Tibial nerve (tissue), 4 donors: Measurements from ENCODE around the gene PSKH1. TPM values are rescaled to one million over a fixed set of nuclear protein-coding genes. Genes with fewer than 3 reads are reported as not detected.

Experiments
- DNase-seq, 2 donors: peaks; one replicate each; pipeline ENCODE4 v3.0.0-alpha.2; 2019; ENCODE audit warnings: low spot score in 2 of 2
- H3K27ac ChIP-seq, 4 donors: fragments of 200-600 bp; sonication (generic) in 3 of 4; one replicate each; pipeline ENCODE4 v1.5.1; 2017 to 2019; ENCODE audit warnings: mild to moderate bottlenecking in 1 of 4
- H3K27me3 ChIP-seq, 2 donors: fragments of 200-600 bp; sonication (generic) in 1 of 2; one replicate each; pipeline versions ENCODE4 v1.5.1 to v1.6.0; 2017 to 2019
- H3K36me3 ChIP-seq, 3 donors: fragments of 200-600 bp; sonication (generic); one replicate each; pipeline ENCODE4 v1.5.1; 2018 to 2019
- H3K4me1 ChIP-seq, 4 donors: fragments of 200-600 bp; sonication (generic) in 3 of 4; one replicate each; pipeline ENCODE4 v1.5.1; 2017 to 2019
- H3K4me3 ChIP-seq, 4 donors: fragments of 200-600 bp; sonication (generic) in 3 of 4; one replicate each; pipeline ENCODE4 v1.5.1; 2017 to 2019; ENCODE audit warnings: mild to moderate bottlenecking in 1 of 4, moderate library complexity in 1 of 4
- H3K9me3 ChIP-seq, 4 donors: fragments of 200-600 bp; sonication (generic) in 3 of 4; one replicate each; pipeline ENCODE4 v1.5.1; 2017 to 2019
- CTCF ChIP-seq, 5 experiments: fragments of 200-600 bp in 3 of 5; fragments of 450-650 bp in 2 of 5; sonication (generic) in 3 of 5; IDR thresholded peaks; one replicate each; pipeline ENCODE4 v1.5.1; 2016 to 2019; ENCODE audit warnings: antibody characterized with exemption in 5 of 5, mild to moderate bottlenecking in 3 of 5, moderate library complexity in 2 of 5
- EP300 ChIP-seq, 2 donors: sonication (generic); formaldehyde crosslinking; IDR thresholded peaks; one replicate each; pipeline ENCODE4 v1.6.1; 2017; ENCODE audit warnings: antibody characterized with exemption in 2 of 2, mild to moderate bottlenecking in 1 of 2
- POLR2A ChIP-seq, 2 donors: fragments of 450-650 bp; IDR thresholded peaks; one replicate each; pipeline ENCODE4 v1.6.1; 2017; ENCODE audit warnings: antibody characterized with exemption in 2 of 2, mild to moderate bottlenecking in 2 of 2, moderate library complexity in 2 of 2
- WGBS, 2 donors: methylation state at CpG; one replicate each; pipeline ENCODE4 v1.1.5; 2018; 5-methylcytosine and 5-hydroxymethylcytosine counted together
- total RNA-seq, 4 donors: library from RNA; depleted of rRNA; stranded (reverse); fragments of >200 nt; gene quantifications; one replicate each; pipeline ENCODE4 v1.1.0, GENCODE V29; 2016

The PSKH1 gene
- total RNA-seq, 4 donors from 2014 or later = 22.2 to 30.8 (median 24.2) TPM

GRCh38 chr16:67954421-67955196 is 61.6 kb downstream of the PSKH1 start:
- TF ChIP-seq EP300 (IDR thresholded peaks at IDR 0.05) = no peak
- TF ChIP-seq POLR2A (IDR thresholded peaks at IDR 0.05) = no peak
- TF ChIP-seq CTCF (IDR thresholded peaks at IDR 0.05) = no peak
- H3K27ac ChIP-seq = peak overlapping the region in 1 of 4 donors; percentile 40
- H3K27me3 ChIP-seq = no peaks in the 10 kb centered on the region
- peaks cover 7 to 87% (median 10%) of the 10 kb centered on the region in 3 donors for H3K36me3 ChIP-seq
- WGBS, 2 donors = 78 to 85% methylated on average over 8 to 9 of the region's 10 CpGs
- H3K4me1 ChIP-seq = peaks cover 0 to 48% (median 16%) of the 10 kb centered on the region in 4 donors
- no peaks in the 10 kb centered on the region for H3K9me3 ChIP-seq
- H3K4me3 ChIP-seq = no peak overlapping the region
- no peak for DNase-seq

- peak overlapping the region in 1 of 4 donors; percentile 74 for H3K27ac ChIP-seq
Observed at GRCh38 chr16:67957622-67958021, 64.6 kb downstream of the PSKH1 start.

GRCh38 chr16:67959536-67960329 is 66.7 kb downstream of the PSKH1 start:
- WGBS, 2 donors = 24 to 36% methylated on average over 10 to 11 of the region's 11 CpGs
- H3K4me1 ChIP-seq = peaks cover 0 to 59% (median 33%) of the 10 kb centered on the region in 4 donors
- no peaks in the 10 kb centered on the region for H3K9me3 ChIP-seq
- H3K4me3 ChIP-seq = no peak overlapping the region
- TF ChIP-seq CTCF (IDR thresholded peaks at IDR 0.05) = no peak
- peak in 1 of 2 donors; percentile 69 for TF ChIP-seq EP300 (IDR thresholded peaks at IDR 0.05)
- peaks cover 6 to 79% (median 8%) of the 10 kb centered on the region in 3 donors for H3K36me3 ChIP-seq
- H3K27ac ChIP-seq = peak overlapping the region in 3 of 4 donors; percentile 62 to 74 (median 70)
- DNase-seq = peak; percentile 47 to 49
- no peaks in the 10 kb centered on the region for H3K27me3 ChIP-seq

More at GRCh38 chr16:67957622-67958021, 64.6 kb downstream of the PSKH1 start:
- peaks cover 0 to 47% (median 15%) of the 10 kb centered on the region in 4 donors for H3K4me1 ChIP-seq
- no peak for DNase-seq
- no peaks in the 10 kb centered on the region for H3K9me3 ChIP-seq
- no peaks in the 10 kb centered on the region for H3K27me3 ChIP-seq
- no peak overlapping the region for H3K4me3 ChIP-seq
- TF ChIP-seq EP300 (IDR thresholded peaks at IDR 0.05) (no peak), CTCF (IDR thresholded peaks at IDR 0.05) (no peak), POLR2A (IDR thresholded peaks at IDR 0.05) (no peak)
- peaks cover 6 to 90% (median 8%) of the 10 kb centered on the region in 3 donors for H3K36me3 ChIP-seq
- WGBS, 2 donors = 92% methylated on average over 9 of the region's 9 CpGs

- no peak overlapping the region for H3K4me3 ChIP-seq
- peak overlapping the region in 2 of 4 donors; percentile 23 to 31 for H3K27ac ChIP-seq
Observed at GRCh38 chr16:67961551-67961957, 68.5 kb downstream of the PSKH1 start.

More at GRCh38 chr16:67961551-67961957, 68.5 kb downstream of the PSKH1 start:
- Histone ChIP-seq H3K36me3 (peaks cover 6 to 62% (median 8%) of the 10 kb centered on the region in 3 donors), H3K27me3 (no peaks in the 10 kb centered on the region), H3K4me1 (peaks cover 0 to 77% (median 47%) of the 10 kb centered on the region in 4 donors), H3K9me3 (no peaks in the 10 kb centered on the region)
- no peak for DNase-seq
- 86 to 89% methylated on average over 10 to 13 of the region's 13 CpGs for WGBS, 2 donors
- TF ChIP-seq POLR2A (IDR thresholded peaks at IDR 0.05) (no peak), EP300 (IDR thresholded peaks at IDR 0.05) (no peak), CTCF (IDR thresholded peaks at IDR 0.05) (no peak)
